Ascending aorta (tissue), 2 donors: ENCODE data around the gene CTAG1A. TPM values are rescaled to one million over a fixed set of nuclear protein-coding genes. Genes with fewer than 3 reads are reported as not detected.
A peak's percentile ranks its signal among the peaks of the same experiment; 100 is the strongest.
"Not testable (repeated sequence)": the region's sequence is repeated elsewhere in the genome, so short reads cannot be mapped to it uniquely, and the experiment has no call there.

Experiments used
- DNase-seq, 2 donors: peaks; one replicate each; pipeline ENCODE4 v3.0.0-alpha.2; 2019; ENCODE audit warnings: low spot score in 2 of 2
- H3K27ac ChIP-seq, 2 donors: fragments of 200-600 bp; sonication (generic); one replicate each; pipeline ENCODE4 v1.5.1; 2016 to 2017; ENCODE audit warnings: mild to moderate bottlenecking in 1 of 2
- H3K27me3 ChIP-seq: fragments of 200-600 bp; sonication (generic); one replicate; pipeline ENCODE4 v1.5.1; 2017
- H3K36me3 ChIP-seq, 2 donors: fragments of 200-600 bp; sonication (generic); one replicate each; pipeline ENCODE4 v1.5.1; 2016
- H3K4me1 ChIP-seq, 2 donors: fragments of 200-600 bp; sonication (generic); one replicate each; pipeline ENCODE4 v1.5.1; 2016 to 2017; ENCODE audit warnings: mild to moderate bottlenecking in 1 of 2
- H3K4me3 ChIP-seq, 2 donors: fragments of 200-600 bp; sonication (generic); one replicate each; pipeline ENCODE4 v1.5.1; 2016 to 2017; ENCODE audit warnings: mild to moderate bottlenecking in 1 of 2
- H3K9me3 ChIP-seq, 2 donors: fragments of 200-600 bp; sonication (generic); one replicate each; pipeline ENCODE4 v1.5.1; 2016
- intact Hi-C: fragments of 100-400 bp; cut with DNase I; formaldehyde crosslinking; loops from one replicate; pipeline ENCODE4 v1.15.1; 2023
- total RNA-seq: library from RNA; depleted of rRNA; stranded (reverse); fragments of >200 nt; gene quantifications from one replicate; pipeline ENCODE4 v1.1.0, GENCODE V29; 2016
- TF ChIP-seq, protein P1 (sequence below), 3 experiments: fragments of 200-600 bp in 2 of 3; fragments of 450-650 bp in 1 of 3; sonication (generic) in 2 of 3; IDR thresholded peaks; one replicate each; pipeline ENCODE4 v1.5.1; 2016 to 2019; ENCODE audit warnings: antibody characterized with exemption in 3 of 3, mild to moderate bottlenecking in 1 of 3, moderate library complexity in 1 of 3

The CTAG1A gene
- total RNA-seq, 1 donor from 2014 or later: not detected

DNA sequence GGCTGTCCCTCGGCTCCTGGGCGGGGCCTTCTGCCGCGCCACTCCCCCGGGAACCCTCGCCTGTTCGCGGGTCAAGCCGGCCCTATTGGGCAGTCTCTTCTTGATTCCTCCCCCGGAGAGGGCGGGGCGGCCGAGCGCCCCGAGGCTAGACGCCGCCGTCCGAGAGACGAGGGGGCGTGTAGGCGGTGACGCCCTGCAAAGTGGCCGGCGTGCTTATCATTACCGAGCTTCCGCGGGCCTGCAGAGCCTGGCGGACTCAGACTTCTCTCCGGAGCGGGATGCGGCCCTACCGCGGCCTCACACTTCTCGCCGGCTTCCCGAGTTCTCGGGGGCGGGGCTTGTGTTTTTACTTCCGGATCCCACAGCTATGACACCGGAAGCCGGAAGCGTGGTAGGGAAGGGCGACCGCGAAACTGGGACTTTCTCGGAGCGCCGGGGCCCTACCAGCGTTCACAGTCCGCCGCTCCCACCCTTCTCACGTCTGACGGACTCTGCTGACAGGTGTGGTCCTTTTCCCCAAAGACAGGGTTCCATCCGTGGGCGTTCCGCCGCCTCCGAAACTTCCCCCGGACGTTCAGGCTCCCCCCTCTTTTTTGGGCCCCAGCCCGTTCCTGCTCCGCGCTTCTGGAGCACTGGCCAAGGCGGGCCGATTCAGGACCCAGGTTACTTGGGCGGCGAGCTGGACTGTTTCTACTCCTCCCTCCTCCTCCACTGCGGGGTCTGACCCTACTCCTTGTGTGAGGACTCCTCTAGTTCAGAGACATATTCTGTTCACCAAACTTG is 37.5 kb upstream of the CTAG1A start, which contains the start of gene IKBKG:
IKBKG (plus strand) TSS at position 376 of the 783 bp plus-strand sequence. CDS start 4,383 bp downstream, outside the sequence.
- intact Hi-C loops: no loop called here
- peak within 1 kb of the TSS; percentile 81 to 83 for H3K27ac ChIP-seq
- TF ChIP-seq, protein P1, sequence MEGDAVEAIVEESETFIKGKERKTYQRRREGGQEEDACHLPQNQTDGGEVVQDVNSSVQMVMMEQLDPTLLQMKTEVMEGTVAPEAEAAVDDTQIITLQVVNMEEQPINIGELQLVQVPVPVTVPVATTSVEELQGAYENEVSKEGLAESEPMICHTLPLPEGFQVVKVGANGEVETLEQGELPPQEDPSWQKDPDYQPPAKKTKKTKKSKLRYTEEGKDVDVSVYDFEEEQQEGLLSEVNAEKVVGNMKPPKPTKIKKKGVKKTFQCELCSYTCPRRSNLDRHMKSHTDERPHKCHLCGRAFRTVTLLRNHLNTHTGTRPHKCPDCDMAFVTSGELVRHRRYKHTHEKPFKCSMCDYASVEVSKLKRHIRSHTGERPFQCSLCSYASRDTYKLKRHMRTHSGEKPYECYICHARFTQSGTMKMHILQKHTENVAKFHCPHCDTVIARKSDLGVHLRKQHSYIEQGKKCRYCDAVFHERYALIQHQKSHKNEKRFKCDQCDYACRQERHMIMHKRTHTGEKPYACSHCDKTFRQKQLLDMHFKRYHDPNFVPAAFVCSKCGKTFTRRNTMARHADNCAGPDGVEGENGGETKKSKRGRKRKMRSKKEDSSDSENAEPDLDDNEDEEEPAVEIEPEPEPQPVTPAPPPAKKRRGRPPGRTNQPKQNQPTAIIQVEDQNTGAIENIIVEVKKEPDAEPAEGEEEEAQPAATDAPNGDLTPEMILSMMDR (IDR thresholded peaks at IDR 0.05): no peak
- DNase-seq: peak; percentile 57 to 93
- no peaks in the 10 kb centered on the region for H3K9me3 ChIP-seq
- H3K36me3 ChIP-seq: peaks cover 0 to 4% of the 10 kb centered on the region in 2 donors
- H3K4me1 ChIP-seq: peaks cover 6 to 11% of the 10 kb centered on the region in 2 donors
- no peaks in the 10 kb centered on the region for H3K27me3 ChIP-seq
- H3K4me3 ChIP-seq: peak within 1 kb of the TSS; percentile 63 to 70

DNA sequence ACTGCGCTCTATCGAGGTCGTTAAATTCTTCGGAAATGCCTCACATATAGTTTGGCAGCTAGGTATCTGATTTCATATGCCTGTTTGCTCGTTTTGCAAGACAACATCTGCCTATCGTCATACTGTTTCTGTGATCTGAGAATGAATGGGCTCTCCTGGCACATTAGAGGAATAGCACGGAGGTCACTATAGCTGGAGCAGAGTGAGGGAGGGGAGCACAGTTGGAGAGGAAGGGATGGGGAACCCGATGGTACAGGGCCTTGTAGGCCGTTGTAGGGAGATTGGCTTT is 37.0 kb upstream of the CTAG1A start:
- H3K27ac ChIP-seq: peak overlapping the region; percentile 81 to 83

DNA sequence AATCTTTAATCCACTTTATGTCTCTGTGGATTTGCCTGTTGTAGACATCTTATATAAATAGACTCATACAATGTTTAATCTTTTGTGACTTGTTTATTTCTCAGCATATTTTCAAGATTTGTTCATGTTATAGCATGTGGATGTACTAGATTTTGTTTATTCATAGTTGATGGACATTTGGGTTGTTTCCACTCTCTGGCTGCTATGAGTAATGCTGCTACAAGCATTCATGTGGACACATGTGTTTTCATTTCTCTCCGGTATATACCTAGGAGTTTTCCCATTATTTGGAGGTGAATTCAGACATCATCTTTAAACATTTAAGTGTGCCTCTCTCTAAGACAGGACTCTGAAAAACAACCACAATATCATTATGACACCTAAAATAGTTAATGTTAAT is 35.2 kb upstream of the CTAG1A start:
- Histone ChIP-seq H3K27me3 (no peaks in the 10 kb centered on the region), H3K36me3 (peaks cover 6 to 7% of the 10 kb centered on the region in 2 donors), H3K4me3 (no peak overlapping the region), H3K4me1 (peaks cover 3 to 6% of the 10 kb centered on the region in 2 donors), H3K9me3 (no peaks in the 10 kb centered on the region), H3K27ac (no peak overlapping the region)
- intact Hi-C loops: no loop called here
- no peak for DNase-seq
- TF ChIP-seq, protein P1 (IDR thresholded peaks at IDR 0.05): no peak

More for the DNA sequence above, 37.0 kb upstream of the CTAG1A start:
- Histone ChIP-seq H3K36me3 (peaks cover under 1 to 4% of the 10 kb centered on the region in 2 donors), H3K4me1 (peaks cover 6 to 7% of the 10 kb centered on the region in 2 donors), H3K9me3 (no peaks in the 10 kb centered on the region), H3K27me3 (no peaks in the 10 kb centered on the region), H3K4me3 (peak overlapping the region; percentile 63 to 70)
- intact Hi-C loops: no loop called here
- TF ChIP-seq, protein P1 (IDR thresholded peaks at IDR 0.05): no peak
- DNase-seq: no peak

DNA sequence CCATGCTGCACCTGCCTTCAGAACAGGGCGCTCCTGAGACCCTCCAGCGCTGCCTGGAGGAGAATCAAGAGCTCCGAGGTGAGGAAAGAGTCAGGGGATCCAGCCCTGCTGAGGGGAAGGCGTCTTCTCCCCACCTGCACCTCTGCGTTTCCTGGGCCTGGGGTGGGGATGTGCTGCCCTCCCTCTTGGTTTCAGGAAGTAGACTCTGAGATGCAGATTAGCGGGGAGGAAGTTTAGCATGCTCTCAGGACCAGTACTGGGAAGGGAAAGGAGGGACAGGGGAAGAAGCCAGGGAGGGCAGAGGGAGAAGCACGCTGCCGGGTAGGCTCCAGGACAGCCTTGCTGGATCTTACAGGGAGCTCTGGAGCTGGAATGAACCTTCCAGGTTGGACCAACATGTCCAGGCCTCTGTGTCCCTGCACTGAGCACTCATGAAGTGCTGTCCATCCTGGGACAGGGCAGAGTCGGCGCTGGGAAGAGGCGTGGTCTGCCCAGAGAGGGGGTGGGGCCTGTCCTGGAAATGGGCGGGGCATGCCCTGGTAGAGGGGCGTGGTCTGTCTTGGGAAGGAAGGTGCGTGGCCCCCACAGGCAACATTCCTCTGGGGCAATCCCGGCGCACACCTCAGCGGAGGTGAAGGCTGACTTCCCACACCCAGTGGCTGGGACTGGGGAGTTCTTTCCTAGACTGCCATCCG is 32.7 kb upstream of the CTAG1A start:
- H3K9me3 ChIP-seq, H3K27ac ChIP-seq, H3K4me3 ChIP-seq, intact Hi-C loops, H3K27me3 ChIP-seq, H3K4me1 ChIP-seq, DNase-seq: not testable (repeated sequence)
- H3K36me3 ChIP-seq: peaks cover 10 to 11% of the 10 kb centered on the region in 2 donors

DNA sequence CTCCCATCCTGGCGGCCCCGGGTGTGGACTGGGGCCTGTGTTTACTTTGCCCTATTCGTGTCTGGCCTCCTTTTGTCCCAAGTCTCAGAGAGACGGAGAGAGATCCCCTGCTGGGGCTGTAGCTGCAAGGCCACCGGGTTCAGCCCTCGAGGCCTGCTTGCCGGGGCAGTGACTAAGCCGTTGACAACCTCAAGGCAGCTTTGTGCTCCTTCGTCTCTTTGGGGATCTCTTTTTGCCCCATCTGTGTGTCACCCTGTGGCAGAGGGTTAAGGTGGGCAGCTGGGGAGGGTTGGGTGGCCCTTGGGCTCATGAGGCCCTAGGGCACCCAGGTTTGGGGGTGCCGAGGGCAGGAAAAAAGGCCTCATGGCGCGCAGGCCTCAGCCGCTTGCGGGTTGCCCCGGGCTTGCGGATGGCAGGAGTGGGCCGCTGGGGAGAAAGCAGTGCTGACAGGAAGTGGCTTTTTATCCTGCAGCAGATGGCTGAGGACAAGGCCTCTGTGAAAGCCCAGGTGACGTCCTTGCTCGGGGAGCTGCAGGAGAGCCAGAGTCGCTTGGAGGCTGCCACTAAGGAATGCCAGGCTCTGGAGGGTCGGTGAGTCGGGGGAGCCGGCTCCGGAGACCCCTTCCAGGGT is 26.8 kb upstream of the CTAG1A start:
- H3K4me3 ChIP-seq, DNase-seq, H3K27ac ChIP-seq, H3K9me3 ChIP-seq, H3K36me3 ChIP-seq, intact Hi-C loops, H3K27me3 ChIP-seq, H3K4me1 ChIP-seq: not testable (repeated sequence)

DNA sequence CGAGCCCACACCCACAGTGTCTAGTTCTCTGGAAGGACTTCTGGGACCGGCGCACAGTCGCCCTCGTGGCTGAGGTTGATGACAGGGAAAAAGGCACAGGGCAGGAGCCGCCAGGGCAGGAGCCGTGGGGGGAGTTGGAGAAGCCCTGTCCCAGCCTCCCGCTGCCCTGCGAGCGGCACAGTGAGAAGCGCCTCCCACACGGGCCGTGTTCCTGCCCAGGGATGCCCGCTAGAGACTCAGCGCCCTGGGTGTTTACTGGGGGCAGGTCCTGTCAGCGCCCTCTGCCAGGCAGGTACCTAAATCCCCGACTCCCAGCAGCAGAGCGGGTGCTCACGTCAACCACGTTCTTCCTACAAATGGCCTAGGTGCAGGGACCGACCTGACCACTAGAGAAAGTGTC is 26.0 kb upstream of the CTAG1A start:
- H3K9me3 ChIP-seq, H3K4me3 ChIP-seq, H3K36me3 ChIP-seq, H3K27me3 ChIP-seq, intact Hi-C loops, H3K4me1 ChIP-seq, DNase-seq, H3K27ac ChIP-seq: not testable (repeated sequence)

DNA sequence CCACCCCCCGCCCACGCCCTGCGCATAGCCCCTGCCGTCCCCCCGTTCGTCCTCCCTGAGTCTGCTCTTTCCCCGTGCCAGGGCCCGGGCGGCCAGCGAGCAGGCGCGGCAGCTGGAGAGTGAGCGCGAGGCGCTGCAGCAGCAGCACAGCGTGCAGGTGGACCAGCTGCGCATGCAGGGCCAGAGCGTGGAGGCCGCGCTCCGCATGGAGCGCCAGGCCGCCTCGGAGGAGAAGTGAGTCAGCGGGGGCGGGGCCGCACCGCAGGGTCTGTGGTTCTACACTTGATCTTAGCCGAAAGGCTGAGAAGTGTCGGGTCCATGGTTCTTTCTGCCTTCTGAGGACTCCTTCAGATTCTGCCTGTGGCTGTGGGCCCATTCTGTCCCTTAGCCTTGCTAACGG is 24.6 kb upstream of the CTAG1A start:
- H3K4me1 ChIP-seq, H3K9me3 ChIP-seq, H3K4me3 ChIP-seq, H3K27ac ChIP-seq, H3K27me3 ChIP-seq, H3K36me3 ChIP-seq, intact Hi-C loops, DNase-seq: not testable (repeated sequence)

DNA sequence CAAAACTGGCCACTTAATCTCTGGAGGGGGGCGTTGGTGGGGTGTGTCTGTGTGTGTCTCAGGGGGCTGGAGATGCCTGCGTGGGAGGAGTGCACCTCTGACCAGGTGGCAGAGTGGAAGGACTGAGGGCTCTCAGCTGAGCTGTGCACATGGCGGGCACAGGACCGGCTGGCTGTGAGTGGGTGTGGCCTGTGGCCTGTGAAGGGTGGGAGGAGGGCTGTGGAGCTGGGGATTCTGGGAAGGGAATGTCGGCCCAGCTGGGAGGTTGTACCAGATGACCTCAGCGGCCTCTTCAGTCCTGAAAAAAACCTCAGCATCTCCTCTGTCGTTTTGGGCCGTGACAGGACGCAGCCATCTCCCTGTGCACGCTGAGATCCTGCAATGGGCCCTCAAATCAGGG is 22.6 kb upstream of the CTAG1A start:
- intact Hi-C loops, H3K27ac ChIP-seq, H3K9me3 ChIP-seq, H3K4me1 ChIP-seq, DNase-seq, H3K36me3 ChIP-seq, H3K4me3 ChIP-seq, H3K27me3 ChIP-seq: not testable (repeated sequence)

DNA sequence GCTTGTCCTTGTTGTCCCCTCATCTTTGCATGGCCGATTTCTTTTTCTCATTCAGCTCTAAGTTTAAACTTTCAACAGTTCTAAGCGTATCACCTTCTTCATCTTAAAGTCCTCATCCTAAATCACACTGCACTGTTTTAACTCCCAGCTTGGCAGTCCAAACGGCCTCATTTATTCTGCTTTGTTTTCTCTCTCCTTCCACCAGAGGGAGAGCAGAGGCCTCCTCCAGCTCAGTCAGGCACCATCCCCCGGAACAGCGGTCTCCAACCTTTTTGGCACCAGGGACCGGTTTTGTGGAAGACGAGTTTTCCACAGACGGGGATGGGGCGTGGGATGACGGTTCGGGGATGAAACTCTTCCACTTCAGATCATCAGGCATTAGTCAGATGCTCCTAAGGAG is 14.6 kb upstream of the CTAG1A start:
- intact Hi-C loops, DNase-seq, H3K27ac ChIP-seq, H3K4me1 ChIP-seq, H3K36me3 ChIP-seq, H3K4me3 ChIP-seq, H3K9me3 ChIP-seq, H3K27me3 ChIP-seq: not testable (repeated sequence)

GRCh38 chrX:154573061-154573460 is 11.9 kb upstream of the CTAG1A start:
- H3K27me3 ChIP-seq, H3K27ac ChIP-seq, DNase-seq, H3K4me3 ChIP-seq, intact Hi-C loops, H3K9me3 ChIP-seq, H3K36me3 ChIP-seq, H3K4me1 ChIP-seq: not testable (repeated sequence)

- H3K4me3 ChIP-seq, DNase-seq, H3K36me3 ChIP-seq, H3K4me1 ChIP-seq, H3K27me3 ChIP-seq, intact Hi-C loops, H3K9me3 ChIP-seq, H3K27ac ChIP-seq: not testable (repeated sequence)
Observed at GRCh38 chrX:154575076-154575475, 9.9 kb upstream of the CTAG1A start.
